Right renal cortex interstitium (tissue), 3 donors: ENCODE measurements around the gene SDHAF1. TPM values are rescaled to one million over a fixed set of nuclear protein-coding genes. Genes with fewer than 3 reads are reported as not detected.

Experiments used
- DNase-seq, 3 donors: peaks; one replicate each; pipeline ENCODE4 v3.0.0-alpha.2; 2013; ENCODE audit warnings: low read depth in 3 of 3, low spot score in 2 of 3
- polyA plus RNA-seq, 3 donors: library from polyadenylated mRNA; unstranded; fragments of 120-200 nt; gene quantifications; one replicate each; pipeline ENCODE4 v1.2.1, GENCODE V29; 2013; ENCODE audit not compliant: insufficient read length in 3 of 3

Gene SDHAF1
- polyA plus RNA-seq, 3 donors = 11.2 to 12.0 (median 11.7) TPM

GRCh38 chr19:35986664-35987570 lies 8.1 kb upstream of the SDHAF1 start:
- no peak for DNase-seq

- no peak for DNase-seq
Measured at GRCh38 chr19:35987571-35987896, 7.5 kb upstream of the SDHAF1 start.

- DNase-seq = no peak
Measured at GRCh38 chr19:35988824-35989223, 6.2 kb upstream of the SDHAF1 start.

- DNase-seq = no peak
Measured at GRCh38 chr19:35990156-35990555, 4.8 kb upstream of the SDHAF1 start.

- DNase-seq = no peak
Measured at GRCh38 chr19:35990771-35991730, 3.9 kb upstream of the SDHAF1 start.

GRCh38 chr19:35991731-35992450 lies 3.1 kb upstream of the SDHAF1 start:
- no peak for DNase-seq

- DNase-seq = no peak
Measured at GRCh38 chr19:35992907-35993765, 1.9 kb upstream of the SDHAF1 start.

- DNase-seq = no peak
Measured at GRCh38 chr19:35993923-35994598, 927 bp upstream of the SDHAF1 start.

- no peak for DNase-seq
Measured at GRCh38 chr19:35996777-35997176, 1.8 kb downstream of the SDHAF1 start.

- DNase-seq = no peak
Measured at GRCh38 chr19:36001605-36002004, 6.6 kb downstream of the SDHAF1 start.

- no peak for DNase-seq
Measured at GRCh38 chr19:36003284-36003683, 8.3 kb downstream of the SDHAF1 start.

GRCh38 chr19:36006955-36007354 lies 12.0 kb downstream of the SDHAF1 start:
- no peak for DNase-seq

- DNase-seq = no peak
Measured at GRCh38 chr19:36008336-36008978, 13.5 kb downstream of the SDHAF1 start, which contains the start of gene SYNE4. Gene SYNE4 (minus strand): TSS chr19:36008813. CDS start chr19:36008681, 132 bp downstream.

GRCh38 chr19:36009220-36009619 lies 14.2 kb downstream of the SDHAF1 start:
- no peak for DNase-seq

- DNase-seq = no peak
Measured at GRCh38 chr19:36009633-36010379, 14.8 kb downstream of the SDHAF1 start.

GRCh38 chr19:36010402-36010801 lies 15.4 kb downstream of the SDHAF1 start:
- no peak for DNase-seq

- no peak for DNase-seq
Measured at GRCh38 chr19:36013280-36014011, 18.5 kb downstream of the SDHAF1 start.
